ENCODE measurements around the gene TSPOAP1. TPM values are rescaled to one million over a fixed set of nuclear protein-coding genes. Genes with fewer than 3 reads are reported as not detected.

TSPOAP1 gene
- total RNA-seq, 1 experiment from 2014 or later: 6.0 TPM

DNA sequence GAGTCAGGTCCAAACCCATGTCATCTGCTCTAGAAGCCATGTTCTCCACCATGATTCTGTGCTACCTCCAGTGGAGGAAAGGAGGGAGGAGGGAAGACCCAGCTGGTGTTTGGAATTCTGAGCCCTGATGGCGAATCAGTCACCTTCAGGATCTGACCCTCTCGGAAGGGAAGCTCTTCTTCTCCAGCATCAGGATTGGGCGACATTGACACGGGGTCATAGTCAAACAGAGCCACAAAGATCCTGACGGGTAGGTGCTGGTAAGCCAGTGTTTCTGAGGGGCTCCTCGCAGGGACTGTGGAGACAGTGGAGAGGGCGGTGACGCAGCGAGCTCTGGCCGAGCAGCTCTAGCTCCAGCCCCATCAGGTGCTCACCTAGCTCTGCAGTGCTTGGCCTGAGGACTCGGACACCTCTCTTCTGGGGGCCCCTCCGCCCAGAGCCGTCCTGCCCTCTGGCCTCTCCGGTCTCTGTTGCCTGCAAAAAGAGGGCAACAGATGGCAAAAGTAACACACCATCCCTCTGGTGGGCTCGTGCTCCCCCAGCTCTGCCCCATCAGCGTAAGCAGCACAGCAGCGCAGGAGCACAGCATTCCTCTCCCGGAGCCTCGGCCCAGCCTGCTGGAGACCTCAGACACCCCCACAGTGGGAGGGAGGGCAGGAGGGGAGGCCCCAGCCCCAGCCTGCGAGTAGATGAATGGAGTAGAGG, 21.0 kb downstream of the TSPOAP1 start:
- Mint-ChIP-seq H3K36me3 (ENCODE audit: insufficient read depth, unreplicated experiment) (no peaks in the 10 kb centered on the region), H3K4me3 (ENCODE audit: unreplicated experiment) (no peak overlapping the region), H3K4me1 (ENCODE audit: low read depth, unreplicated experiment) (peaks cover 5% of the 10 kb centered on the region), H3K9me3 (ENCODE audit: unreplicated experiment) (no peaks in the 10 kb centered on the region), H3K27me3 (ENCODE audit: insufficient read depth, unreplicated experiment) (no peaks in the 10 kb centered on the region), H3K27ac (ENCODE audit: unreplicated experiment) (no peak overlapping the region)
- CTCF ChIA-PET: interaction anchor here (0.7 to 3.2 kb wide), 4 partner anchors 10 to 140 kb away, joined by 3 to 16 read pairs (median 7); partner anchors contain the start of genes RNF43 and SUPT4H1
- Histone ChIP-seq H3K9me3 (no peaks in the 10 kb centered on the region), H3K4me1 (no peaks in the 10 kb centered on the region), H3K27me3 (replicated peaks; ENCODE audit: control insufficient read depth, insufficient read depth, low read length) (no peaks in the 10 kb centered on the region), H3K36me3 (ENCODE audit: control insufficient read depth, insufficient read depth, low read length) (no peaks in the 10 kb centered on the region), H3K4me3 (ENCODE audit: low read depth, low read length) (no peak overlapping the region)
- TF ChIP-seq, protein P1, sequence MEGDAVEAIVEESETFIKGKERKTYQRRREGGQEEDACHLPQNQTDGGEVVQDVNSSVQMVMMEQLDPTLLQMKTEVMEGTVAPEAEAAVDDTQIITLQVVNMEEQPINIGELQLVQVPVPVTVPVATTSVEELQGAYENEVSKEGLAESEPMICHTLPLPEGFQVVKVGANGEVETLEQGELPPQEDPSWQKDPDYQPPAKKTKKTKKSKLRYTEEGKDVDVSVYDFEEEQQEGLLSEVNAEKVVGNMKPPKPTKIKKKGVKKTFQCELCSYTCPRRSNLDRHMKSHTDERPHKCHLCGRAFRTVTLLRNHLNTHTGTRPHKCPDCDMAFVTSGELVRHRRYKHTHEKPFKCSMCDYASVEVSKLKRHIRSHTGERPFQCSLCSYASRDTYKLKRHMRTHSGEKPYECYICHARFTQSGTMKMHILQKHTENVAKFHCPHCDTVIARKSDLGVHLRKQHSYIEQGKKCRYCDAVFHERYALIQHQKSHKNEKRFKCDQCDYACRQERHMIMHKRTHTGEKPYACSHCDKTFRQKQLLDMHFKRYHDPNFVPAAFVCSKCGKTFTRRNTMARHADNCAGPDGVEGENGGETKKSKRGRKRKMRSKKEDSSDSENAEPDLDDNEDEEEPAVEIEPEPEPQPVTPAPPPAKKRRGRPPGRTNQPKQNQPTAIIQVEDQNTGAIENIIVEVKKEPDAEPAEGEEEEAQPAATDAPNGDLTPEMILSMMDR (IDR thresholded peaks at IDR 0.05; ENCODE audit: insufficient read depth in 1 of 2, low read depth in 1 of 2, low read length in 1 of 2, severe bottlenecking in 1 of 2, unreplicated experiment in 1 of 2): no peak
- BruUV-seq (replicated peaks): no TSS peak
- POLR2A ChIA-PET: no interaction called here
- intact Hi-C loops (cut with micrococcal nuclease; ENCODE audit: unreplicated experiment): no loop called here
- DNase-seq: no peak

DNA sequence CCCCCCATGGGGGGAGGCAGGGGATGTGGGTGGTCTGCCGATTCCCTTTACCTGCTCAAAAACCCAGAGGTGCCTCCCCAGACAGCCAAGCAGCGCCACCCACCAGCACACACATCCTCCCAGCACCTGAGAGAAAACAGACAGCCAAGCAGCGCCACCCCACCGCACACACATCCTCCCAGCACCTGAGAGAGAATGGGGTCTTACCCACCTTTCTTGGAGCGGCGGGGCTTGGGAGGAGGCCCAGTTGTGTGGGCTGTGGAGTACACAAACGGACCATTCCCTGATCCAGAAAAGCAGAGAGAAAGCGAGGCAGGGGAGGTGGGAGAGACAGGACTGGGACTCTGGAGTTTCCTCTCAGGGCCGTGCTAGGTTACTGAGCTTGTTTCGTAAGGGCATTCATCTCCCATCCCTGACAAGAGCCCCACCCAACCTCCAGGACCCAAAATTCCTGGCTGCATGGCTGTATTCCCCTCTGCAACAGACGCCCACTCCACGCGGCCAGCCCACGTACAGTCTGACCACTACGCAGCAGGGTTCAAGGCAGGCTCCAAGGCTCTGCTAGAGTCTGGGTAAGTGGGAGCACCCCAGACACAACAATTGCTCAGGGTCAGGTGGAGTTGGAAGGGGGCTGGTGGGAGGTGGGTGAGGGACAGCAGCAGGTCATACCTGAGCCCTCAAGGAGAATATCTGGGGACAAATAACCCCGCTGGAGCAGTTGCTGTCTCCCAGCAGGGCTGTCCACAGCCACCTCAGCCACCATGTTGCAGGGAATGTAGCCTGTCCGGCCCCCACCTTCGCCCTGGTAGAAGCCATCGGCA, 22.3 kb downstream of the TSPOAP1 start:
- H3K4me3 Mint-ChIP-seq (ENCODE audit: unreplicated experiment): no peak overlapping the region
- intact Hi-C loops (cut with micrococcal nuclease; ENCODE audit: unreplicated experiment): no loop called here
- Histone ChIP-seq H3K4me3 (ENCODE audit: low read depth, low read length) (no peak overlapping the region), H3K4me1 (no peaks in the 10 kb centered on the region), H3K9me3 (no peaks in the 10 kb centered on the region), H3K36me3 (ENCODE audit: control insufficient read depth, insufficient read depth, low read length) (no peaks in the 10 kb centered on the region), H3K27me3 (replicated peaks; ENCODE audit: control insufficient read depth, insufficient read depth, low read length) (no peaks in the 10 kb centered on the region)
- POLR2A ChIA-PET: no interaction called here
- H3K27ac Mint-ChIP-seq (ENCODE audit: unreplicated experiment): no peak overlapping the region
- no peak for DNase-seq
- peaks cover 5% of the 10 kb centered on the region for H3K4me1 Mint-ChIP-seq (ENCODE audit: low read depth, unreplicated experiment)
- H3K36me3 Mint-ChIP-seq (ENCODE audit: insufficient read depth, unreplicated experiment): no peaks in the 10 kb centered on the region
- H3K9me3 Mint-ChIP-seq (ENCODE audit: unreplicated experiment): no peaks in the 10 kb centered on the region
- H3K27me3 Mint-ChIP-seq (ENCODE audit: insufficient read depth, unreplicated experiment): no peaks in the 10 kb centered on the region
- CTCF ChIA-PET: interaction anchor here (0.5 to 3.2 kb wide), 3 partner anchors 11 to 144 kb away, joined by 5 to 16 read pairs (median 7); no protein-coding TSS in a partner anchor
- TF ChIP-seq, protein P1 (IDR thresholded peaks at IDR 0.05; ENCODE audit: insufficient read depth in 1 of 2, low read depth in 1 of 2, low read length in 1 of 2, severe bottlenecking in 1 of 2, unreplicated experiment in 1 of 2): no peak
- no TSS peak for BruUV-seq (replicated peaks)

DNA sequence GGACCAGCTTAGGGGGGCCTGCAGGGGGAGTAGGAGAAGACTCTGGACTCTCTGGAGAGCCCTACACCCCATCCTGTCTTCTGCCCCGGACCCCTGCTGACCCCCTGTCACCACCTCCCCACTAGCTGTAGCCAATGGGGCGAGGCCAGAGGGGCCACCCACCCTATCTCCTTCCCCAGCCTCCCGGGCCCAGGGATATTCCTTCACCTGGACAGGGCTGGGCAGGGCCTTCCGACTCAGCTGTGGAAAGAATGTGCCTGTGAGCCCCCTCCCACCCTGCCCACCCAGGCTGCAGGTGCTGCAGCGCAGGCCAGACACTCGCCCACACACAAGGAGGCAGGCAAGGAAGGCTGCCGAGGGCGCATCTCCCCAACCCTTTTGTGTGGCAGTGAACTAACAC, 23.0 kb downstream of the TSPOAP1 start:
- Histone ChIP-seq H3K4me3 (ENCODE audit: low read depth, low read length) (no peak overlapping the region), H3K9me3 (no peaks in the 10 kb centered on the region), H3K4me1 (no peaks in the 10 kb centered on the region), H3K36me3 (ENCODE audit: control insufficient read depth, insufficient read depth, low read length) (no peaks in the 10 kb centered on the region), H3K27me3 (replicated peaks; ENCODE audit: control insufficient read depth, insufficient read depth, low read length) (no peaks in the 10 kb centered on the region)
- Mint-ChIP-seq H3K4me3 (ENCODE audit: unreplicated experiment) (no peak overlapping the region), H3K4me1 (ENCODE audit: low read depth, unreplicated experiment) (peaks cover 5% of the 10 kb centered on the region), H3K36me3 (ENCODE audit: insufficient read depth, unreplicated experiment) (no peaks in the 10 kb centered on the region), H3K27me3 (ENCODE audit: insufficient read depth, unreplicated experiment) (no peaks in the 10 kb centered on the region), H3K9me3 (ENCODE audit: unreplicated experiment) (no peaks in the 10 kb centered on the region), H3K27ac (ENCODE audit: unreplicated experiment) (no peak overlapping the region)
- TF ChIP-seq, protein P1 (IDR thresholded peaks at IDR 0.05; ENCODE audit: insufficient read depth in 1 of 2, low read depth in 1 of 2, low read length in 1 of 2, severe bottlenecking in 1 of 2, unreplicated experiment in 1 of 2): no peak
- DNase-seq: no peak
- CTCF ChIA-PET: interaction anchor here (0.8 to 3.2 kb wide), 4 partner anchors 12 to 134 kb away, joined by 5 to 16 read pairs (median 10); partner anchors contain the start of genes MPO and RNF43
- BruUV-seq (replicated peaks): no TSS peak
- intact Hi-C loops (cut with micrococcal nuclease; ENCODE audit: unreplicated experiment): no loop called here
- POLR2A ChIA-PET: no interaction called here
